ENCODE data around the gene PSTPIP1.

GRCh38 chr15:76964157-76964556, 30.8 kb upstream of the PSTPIP1 start:
- TF ChIP-seq, protein P1, sequence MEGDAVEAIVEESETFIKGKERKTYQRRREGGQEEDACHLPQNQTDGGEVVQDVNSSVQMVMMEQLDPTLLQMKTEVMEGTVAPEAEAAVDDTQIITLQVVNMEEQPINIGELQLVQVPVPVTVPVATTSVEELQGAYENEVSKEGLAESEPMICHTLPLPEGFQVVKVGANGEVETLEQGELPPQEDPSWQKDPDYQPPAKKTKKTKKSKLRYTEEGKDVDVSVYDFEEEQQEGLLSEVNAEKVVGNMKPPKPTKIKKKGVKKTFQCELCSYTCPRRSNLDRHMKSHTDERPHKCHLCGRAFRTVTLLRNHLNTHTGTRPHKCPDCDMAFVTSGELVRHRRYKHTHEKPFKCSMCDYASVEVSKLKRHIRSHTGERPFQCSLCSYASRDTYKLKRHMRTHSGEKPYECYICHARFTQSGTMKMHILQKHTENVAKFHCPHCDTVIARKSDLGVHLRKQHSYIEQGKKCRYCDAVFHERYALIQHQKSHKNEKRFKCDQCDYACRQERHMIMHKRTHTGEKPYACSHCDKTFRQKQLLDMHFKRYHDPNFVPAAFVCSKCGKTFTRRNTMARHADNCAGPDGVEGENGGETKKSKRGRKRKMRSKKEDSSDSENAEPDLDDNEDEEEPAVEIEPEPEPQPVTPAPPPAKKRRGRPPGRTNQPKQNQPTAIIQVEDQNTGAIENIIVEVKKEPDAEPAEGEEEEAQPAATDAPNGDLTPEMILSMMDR (IDR thresholded peaks at IDR 0.05; ENCODE audit: control extremely low read depth in 1 of 3, insufficient read depth in 1 of 3, low read depth in 1 of 3, low read length in 3 of 3), result no peak
- no peak for TF ChIP-seq CHD1 (IDR thresholded peaks at IDR 0.05; ENCODE audit: low read depth, low read length)
- TF ChIP-seq CREB1 (IDR thresholded peaks at IDR 0.05), result no peak
- TF ChIP-seq POLR2A (IDR thresholded peaks at IDR 0.05; ENCODE audit: control extremely low read depth in 1 of 2, low read depth in 2 of 2, low read length in 2 of 2), result no peak
- TF ChIP-seq ASH2L (IDR thresholded peaks at IDR 0.05; ENCODE audit: low read length), result no peak
- TF ChIP-seq, protein P2, sequence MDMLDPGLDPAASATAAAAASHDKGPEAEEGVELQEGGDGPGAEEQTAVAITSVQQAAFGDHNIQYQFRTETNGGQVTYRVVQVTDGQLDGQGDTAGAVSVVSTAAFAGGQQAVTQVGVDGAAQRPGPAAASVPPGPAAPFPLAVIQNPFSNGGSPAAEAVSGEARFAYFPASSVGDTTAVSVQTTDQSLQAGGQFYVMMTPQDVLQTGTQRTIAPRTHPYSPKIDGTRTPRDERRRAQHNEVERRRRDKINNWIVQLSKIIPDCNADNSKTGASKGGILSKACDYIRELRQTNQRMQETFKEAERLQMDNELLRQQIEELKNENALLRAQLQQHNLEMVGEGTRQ (IDR thresholded peaks at IDR 0.05; ENCODE audit: low read length), result no peak
- TF ChIP-seq EZH2 (IDR thresholded peaks at IDR 0.05; ENCODE audit: low read depth, low read length, severe bottlenecking), result no peak
